Liver (tissue), 3 donors: ENCODE results near the gene ZNF771.

Experiments used
- RAD21 ChIP-seq, 2 donors: IDR thresholded peaks; 2 replicates each; pipeline ENCODE4 v1.6.1; 2016; ENCODE audit warnings: antibody characterized with exemption in 2 of 2, mild to moderate bottlenecking in 2 of 2
- TF ChIP-seq, protein P1 (sequence below): fragments of 150-350 bp; IDR thresholded peaks from 2 replicates; pipeline ENCODE4 v1.5.1; 2017; ENCODE audit warnings: improper control_type of control experiment, low read depth, low read length; ENCODE audit not compliant: missing input control
- donor health status: healthy.
- donor health status: healthy.

DNA sequence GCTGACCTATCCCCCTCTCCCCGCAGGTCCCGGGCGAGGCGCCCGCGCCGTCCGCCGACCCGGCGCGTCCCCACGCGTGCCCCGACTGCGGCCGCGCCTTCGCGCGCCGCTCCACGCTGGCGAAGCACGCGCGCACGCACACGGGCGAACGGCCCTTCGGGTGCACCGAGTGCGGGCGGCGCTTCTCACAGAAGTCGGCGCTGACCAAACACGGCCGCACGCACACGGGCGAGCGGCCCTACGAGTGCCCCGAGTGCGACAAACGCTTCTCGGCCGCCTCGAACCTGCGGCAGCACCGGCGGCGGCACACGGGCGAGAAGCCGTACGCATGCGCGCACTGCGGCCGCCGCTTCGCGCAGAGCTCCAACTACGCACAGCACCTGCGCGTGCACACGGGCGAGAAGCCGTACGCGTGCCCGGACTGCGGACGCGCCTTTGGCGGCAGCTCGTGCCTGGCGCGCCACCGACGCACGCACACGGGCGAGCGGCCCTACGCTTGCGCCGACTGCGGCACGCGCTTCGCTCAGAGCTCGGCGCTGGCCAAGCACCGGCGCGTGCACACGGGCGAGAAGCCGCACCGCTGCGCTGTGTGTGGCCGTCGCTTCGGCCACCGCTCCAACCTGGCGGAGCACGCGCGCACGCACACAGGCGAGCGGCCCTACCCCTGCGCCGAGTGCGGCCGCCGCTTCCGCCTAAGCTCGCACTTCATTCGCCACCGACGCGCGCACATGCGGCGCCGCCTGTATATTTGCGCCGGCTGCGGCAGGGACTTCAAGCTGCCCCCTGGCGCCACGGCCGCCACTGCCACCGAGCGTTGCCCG lies 10.3 kb downstream of the ZNF771 start:
- TF ChIP-seq, protein P1, sequence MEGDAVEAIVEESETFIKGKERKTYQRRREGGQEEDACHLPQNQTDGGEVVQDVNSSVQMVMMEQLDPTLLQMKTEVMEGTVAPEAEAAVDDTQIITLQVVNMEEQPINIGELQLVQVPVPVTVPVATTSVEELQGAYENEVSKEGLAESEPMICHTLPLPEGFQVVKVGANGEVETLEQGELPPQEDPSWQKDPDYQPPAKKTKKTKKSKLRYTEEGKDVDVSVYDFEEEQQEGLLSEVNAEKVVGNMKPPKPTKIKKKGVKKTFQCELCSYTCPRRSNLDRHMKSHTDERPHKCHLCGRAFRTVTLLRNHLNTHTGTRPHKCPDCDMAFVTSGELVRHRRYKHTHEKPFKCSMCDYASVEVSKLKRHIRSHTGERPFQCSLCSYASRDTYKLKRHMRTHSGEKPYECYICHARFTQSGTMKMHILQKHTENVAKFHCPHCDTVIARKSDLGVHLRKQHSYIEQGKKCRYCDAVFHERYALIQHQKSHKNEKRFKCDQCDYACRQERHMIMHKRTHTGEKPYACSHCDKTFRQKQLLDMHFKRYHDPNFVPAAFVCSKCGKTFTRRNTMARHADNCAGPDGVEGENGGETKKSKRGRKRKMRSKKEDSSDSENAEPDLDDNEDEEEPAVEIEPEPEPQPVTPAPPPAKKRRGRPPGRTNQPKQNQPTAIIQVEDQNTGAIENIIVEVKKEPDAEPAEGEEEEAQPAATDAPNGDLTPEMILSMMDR = peak; percentile 19
- peak in 1 of 2 donors; percentile 64 for TF ChIP-seq RAD21 (IDR thresholded peaks at IDR 0.05)
